ENCODE results near the gene KHDC1.
"Not testable (repeated sequence)": the region's sequence is repeated elsewhere in the genome, so short reads cannot be mapped to it uniquely, and the experiment has no call there.

Gene KHDC1, protein sequence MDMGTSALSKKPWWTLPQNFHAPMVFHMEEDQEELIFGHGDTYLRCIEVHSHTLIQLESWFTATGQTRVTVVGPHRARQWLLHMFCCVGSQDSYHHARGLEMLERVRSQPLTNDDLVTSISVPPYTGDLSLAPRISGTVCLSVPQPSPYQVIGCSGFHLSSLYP

GRCh38 chr6:73262671-73263569, at the start of gene KHDC1:
KHDC1 (minus strand) TSS chr6:73263196; CDS start chr6:73242517, 20,679 bp downstream.
- H3K27me3 ChIP-seq (ENCODE audit: low read depth, low read length) = no peaks in the 10 kb centered on the region
- H3K4me1 ChIP-seq (ENCODE audit: control insufficient read depth in 1 of 2, insufficient read depth in 2 of 2, low read length in 2 of 2) = peaks cover 0 to 25% of the 10 kb centered on the region in 2 donors
- H3K9me3 ChIP-seq (ENCODE audit: control insufficient read depth in 1 of 2, low read length in 2 of 2) = no peaks in the 10 kb centered on the region
- H3K27ac ChIP-seq (ENCODE audit: low read length) = no peak within 1 kb of the TSS
- no peaks in the 10 kb centered on the region for H3K36me3 ChIP-seq (ENCODE audit: control insufficient read depth in 1 of 2, insufficient read depth in 2 of 2, low read length in 2 of 2)
- H3K4me3 ChIP-seq (ENCODE audit: low read depth in 1 of 2, low read length in 2 of 2) = peak within 1 kb of the TSS; percentile 75 to 96

GRCh38 chr6:73310503-73310845, 47.5 kb upstream of the KHDC1 start:
- peaks cover 0 to 13% of the 10 kb centered on the region in 2 donors for H3K4me1 ChIP-seq (ENCODE audit: control insufficient read depth in 1 of 2, insufficient read depth in 2 of 2, low read length in 2 of 2)
- H3K9me3 ChIP-seq (ENCODE audit: control insufficient read depth in 1 of 2, low read length in 2 of 2); H3K36me3 ChIP-seq (ENCODE audit: control insufficient read depth in 1 of 2, insufficient read depth in 2 of 2, low read length in 2 of 2); H3K27ac ChIP-seq (ENCODE audit: low read length); H3K27me3 ChIP-seq (ENCODE audit: low read depth, low read length): not testable (repeated sequence)
- H3K4me3 ChIP-seq (ENCODE audit: low read depth in 1 of 2, low read length in 2 of 2) = peak overlapping the region; percentile 77 to 82

DNA sequence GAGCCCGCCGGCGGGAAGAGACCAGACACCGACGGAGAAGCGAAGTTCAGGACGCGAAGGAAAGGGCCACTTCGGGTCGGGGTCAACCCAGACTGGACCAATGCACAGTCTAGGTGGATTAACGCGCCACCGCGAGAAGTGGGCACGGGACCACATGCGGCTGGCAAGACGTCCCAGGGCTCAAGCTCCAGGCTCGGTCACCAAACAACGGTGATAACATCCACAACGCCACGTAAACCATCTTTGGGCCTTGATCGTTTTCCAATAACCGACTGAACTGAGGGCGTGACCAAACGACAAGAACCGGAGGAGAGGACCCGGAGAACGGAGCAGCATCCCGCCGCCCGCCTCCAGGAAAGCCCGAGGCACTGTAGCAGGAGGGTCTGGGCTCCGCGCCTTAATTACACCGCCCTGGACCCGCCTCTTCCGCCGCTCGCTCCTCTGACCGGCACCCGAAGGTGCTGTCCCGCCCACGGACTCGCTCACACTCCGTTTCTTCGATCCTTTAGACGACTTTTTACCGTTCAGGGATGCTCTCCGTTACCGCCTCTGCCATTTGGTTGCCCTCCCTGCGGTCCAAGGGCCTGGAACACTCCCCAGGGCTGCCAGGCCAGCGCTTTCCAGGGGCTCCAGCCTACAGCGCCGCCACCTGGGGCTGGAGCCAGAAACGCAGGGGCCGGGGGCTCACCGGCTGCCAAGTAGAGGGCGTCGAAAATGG, 46.9 kb upstream of the KHDC1 start:
- no peak overlapping the region for H3K27ac ChIP-seq (ENCODE audit: low read length)
- no peaks in the 10 kb centered on the region for H3K9me3 ChIP-seq (ENCODE audit: control insufficient read depth in 1 of 2, low read length in 2 of 2)
- H3K4me3 ChIP-seq (ENCODE audit: low read depth in 1 of 2, low read length in 2 of 2) = peak overlapping the region; percentile 77 to 82
- H3K27me3 ChIP-seq (ENCODE audit: low read depth, low read length) = peaks cover 4% of the 10 kb centered on the region
- no peaks in the 10 kb centered on the region for H3K36me3 ChIP-seq (ENCODE audit: control insufficient read depth in 1 of 2, insufficient read depth in 2 of 2, low read length in 2 of 2)
- peaks cover 0 to 12% of the 10 kb centered on the region in 2 donors for H3K4me1 ChIP-seq (ENCODE audit: control insufficient read depth in 1 of 2, insufficient read depth in 2 of 2, low read length in 2 of 2)

DNA sequence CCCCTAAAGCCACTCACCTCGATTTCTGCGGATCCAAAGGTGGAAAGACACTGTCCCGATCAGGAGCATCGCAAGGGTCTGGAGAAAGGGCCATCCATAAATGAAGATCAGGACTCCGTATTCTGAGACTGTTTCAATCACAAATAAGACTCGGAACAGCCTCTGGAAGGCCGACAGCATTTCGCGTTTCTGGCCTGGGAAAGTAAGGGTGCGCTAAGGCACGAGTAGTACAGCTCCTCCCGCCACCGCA, 46.5 kb upstream of the KHDC1 start:
- Histone ChIP-seq H3K9me3 (ENCODE audit: control insufficient read depth in 1 of 2, low read length in 2 of 2) (no peaks in the 10 kb centered on the region), H3K36me3 (ENCODE audit: control insufficient read depth in 1 of 2, insufficient read depth in 2 of 2, low read length in 2 of 2) (no peaks in the 10 kb centered on the region), H3K4me1 (ENCODE audit: control insufficient read depth in 1 of 2, insufficient read depth in 2 of 2, low read length in 2 of 2) (peaks cover 0 to 7% of the 10 kb centered on the region in 2 donors), H3K4me3 (ENCODE audit: low read depth in 1 of 2, low read length in 2 of 2) (peak overlapping the region; percentile 77 to 82), H3K27ac (ENCODE audit: low read length) (no peak overlapping the region), H3K27me3 (ENCODE audit: low read depth, low read length) (no peaks in the 10 kb centered on the region)

GRCh38 chr6:73308712-73309534, 45.9 kb upstream of the KHDC1 start:
- H3K36me3 ChIP-seq (ENCODE audit: control insufficient read depth in 1 of 2, insufficient read depth in 2 of 2, low read length in 2 of 2) = no peaks in the 10 kb centered on the region
- no peak overlapping the region for H3K27ac ChIP-seq (ENCODE audit: low read length)
- peak overlapping the region; percentile 77 to 82 for H3K4me3 ChIP-seq (ENCODE audit: low read depth in 1 of 2, low read length in 2 of 2)

GRCh38 chr6:73303773-73304172, 40.8 kb upstream of the KHDC1 start:
- H3K9me3 ChIP-seq (ENCODE audit: control insufficient read depth in 1 of 2, low read length in 2 of 2); H3K36me3 ChIP-seq (ENCODE audit: control insufficient read depth in 1 of 2, insufficient read depth in 2 of 2, low read length in 2 of 2); H3K4me3 ChIP-seq (ENCODE audit: low read depth in 1 of 2, low read length in 2 of 2); H3K27me3 ChIP-seq (ENCODE audit: low read depth, low read length); H3K4me1 ChIP-seq (ENCODE audit: control insufficient read depth in 1 of 2, insufficient read depth in 2 of 2, low read length in 2 of 2); H3K27ac ChIP-seq (ENCODE audit: low read length): not testable (repeated sequence)

More at GRCh38 chr6:73308712-73309534, 45.9 kb upstream of the KHDC1 start:
- Histone ChIP-seq H3K27me3 (ENCODE audit: low read depth, low read length) (no peaks in the 10 kb centered on the region), H3K9me3 (ENCODE audit: control insufficient read depth in 1 of 2, low read length in 2 of 2) (no peaks in the 10 kb centered on the region), H3K4me1 (ENCODE audit: control insufficient read depth in 1 of 2, insufficient read depth in 2 of 2, low read length in 2 of 2) (peaks cover 0 to 7% of the 10 kb centered on the region in 2 donors)

GRCh38 chr6:73302339-73302738, 39.3 kb upstream of the KHDC1 start:
- no peaks in the 10 kb centered on the region for H3K4me1 ChIP-seq (ENCODE audit: control insufficient read depth in 1 of 2, insufficient read depth in 2 of 2, low read length in 2 of 2)
- H3K27me3 ChIP-seq (ENCODE audit: low read depth, low read length) = no peaks in the 10 kb centered on the region
- no peaks in the 10 kb centered on the region for H3K36me3 ChIP-seq (ENCODE audit: control insufficient read depth in 1 of 2, insufficient read depth in 2 of 2, low read length in 2 of 2)
- no peak overlapping the region for H3K27ac ChIP-seq (ENCODE audit: low read length)
- H3K4me3 ChIP-seq (ENCODE audit: low read depth in 1 of 2, low read length in 2 of 2) = no peak overlapping the region
- H3K9me3 ChIP-seq (ENCODE audit: control insufficient read depth in 1 of 2, low read length in 2 of 2) = no peaks in the 10 kb centered on the region

- Histone ChIP-seq H3K27ac (ENCODE audit: low read length) (no peak overlapping the region), H3K36me3 (ENCODE audit: control insufficient read depth in 1 of 2, insufficient read depth in 2 of 2, low read length in 2 of 2) (no peaks in the 10 kb centered on the region), H3K4me3 (ENCODE audit: low read depth in 1 of 2, low read length in 2 of 2) (peak overlapping the region; percentile 45 to 57), H3K4me1 (ENCODE audit: control insufficient read depth in 1 of 2, insufficient read depth in 2 of 2, low read length in 2 of 2) (no peaks in the 10 kb centered on the region), H3K27me3 (ENCODE audit: low read depth, low read length) (no peaks in the 10 kb centered on the region), H3K9me3 (ENCODE audit: control insufficient read depth in 1 of 2, low read length in 2 of 2) (no peaks in the 10 kb centered on the region)
Measured at GRCh38 chr6:73299151-73299971, 36.4 kb upstream of the KHDC1 start.

DNA sequence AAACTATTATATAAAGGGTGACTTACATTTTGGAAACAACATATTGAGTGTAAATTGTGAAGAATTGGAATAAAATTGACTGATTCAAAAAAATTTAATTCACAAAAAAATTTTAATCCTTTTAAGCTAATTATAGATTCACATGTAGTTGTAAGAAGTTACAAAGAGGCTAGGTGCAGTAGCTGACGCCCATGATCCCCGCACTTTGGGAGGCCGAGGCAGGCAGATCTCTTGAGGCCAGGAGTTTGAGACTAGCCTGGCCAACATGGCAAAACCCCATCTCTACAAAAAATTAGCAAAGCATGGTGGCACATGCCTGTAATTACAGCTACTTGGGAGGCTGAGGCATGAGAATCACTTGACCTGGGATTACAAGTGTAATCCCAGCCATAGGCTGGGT, 30.3 kb upstream of the KHDC1 start:
- no peak overlapping the region for H3K4me3 ChIP-seq (ENCODE audit: low read depth in 1 of 2, low read length in 2 of 2)
- no peak overlapping the region for H3K27ac ChIP-seq (ENCODE audit: low read length)
- no peaks in the 10 kb centered on the region for H3K36me3 ChIP-seq (ENCODE audit: control insufficient read depth in 1 of 2, insufficient read depth in 2 of 2, low read length in 2 of 2)
- no peaks in the 10 kb centered on the region for H3K9me3 ChIP-seq (ENCODE audit: control insufficient read depth in 1 of 2, low read length in 2 of 2)
- no peaks in the 10 kb centered on the region for H3K4me1 ChIP-seq (ENCODE audit: control insufficient read depth in 1 of 2, insufficient read depth in 2 of 2, low read length in 2 of 2)
- H3K27me3 ChIP-seq (ENCODE audit: low read depth, low read length) = no peaks in the 10 kb centered on the region

- Histone ChIP-seq H3K27me3 (ENCODE audit: low read depth, low read length) (no peaks in the 10 kb centered on the region), H3K9me3 (ENCODE audit: control insufficient read depth in 1 of 2, low read length in 2 of 2) (no peaks in the 10 kb centered on the region), H3K4me1 (ENCODE audit: control insufficient read depth in 1 of 2, insufficient read depth in 2 of 2, low read length in 2 of 2) (no peaks in the 10 kb centered on the region), H3K36me3 (ENCODE audit: control insufficient read depth in 1 of 2, insufficient read depth in 2 of 2, low read length in 2 of 2) (no peaks in the 10 kb centered on the region), H3K4me3 (ENCODE audit: low read depth in 1 of 2, low read length in 2 of 2) (no peak overlapping the region), H3K27ac (ENCODE audit: low read length) (no peak overlapping the region)
Measured at GRCh38 chr6:73290435-73290834, 27.4 kb upstream of the KHDC1 start.
